GM18870 (cell line): ENCODE measurements around the gene ABHD15.

Experiments
- ATAC-seq: cut with Tn5 transposase; IDR thresholded peaks from one replicate; pipeline ENCODE4 v1.9.1; 2021; ENCODE audit warnings: moderate library complexity; ENCODE audit not compliant: unreplicated experiment

Gene ABHD15

DNA sequence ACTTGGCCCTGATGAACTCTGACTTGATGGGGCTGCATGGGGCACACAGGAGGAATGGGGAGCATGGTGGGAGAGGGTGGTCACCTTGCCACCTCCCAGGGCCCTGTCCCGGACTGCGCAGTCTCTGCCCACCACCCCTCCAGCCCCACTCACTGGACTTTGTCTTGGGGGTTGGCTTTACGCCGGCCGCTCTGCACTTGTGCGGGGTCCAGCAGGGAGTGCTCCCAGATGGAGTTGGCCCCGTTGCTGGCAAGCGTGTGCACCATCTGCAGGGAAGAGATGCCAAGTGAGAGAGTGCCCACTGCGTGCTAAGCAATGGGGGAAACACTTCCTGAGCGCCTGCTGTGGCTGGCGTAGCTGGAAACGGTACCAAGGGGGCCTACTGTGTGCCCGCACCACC is 15.9 kb upstream of the ABHD15 start:
- ATAC-seq, result no peak

DNA sequence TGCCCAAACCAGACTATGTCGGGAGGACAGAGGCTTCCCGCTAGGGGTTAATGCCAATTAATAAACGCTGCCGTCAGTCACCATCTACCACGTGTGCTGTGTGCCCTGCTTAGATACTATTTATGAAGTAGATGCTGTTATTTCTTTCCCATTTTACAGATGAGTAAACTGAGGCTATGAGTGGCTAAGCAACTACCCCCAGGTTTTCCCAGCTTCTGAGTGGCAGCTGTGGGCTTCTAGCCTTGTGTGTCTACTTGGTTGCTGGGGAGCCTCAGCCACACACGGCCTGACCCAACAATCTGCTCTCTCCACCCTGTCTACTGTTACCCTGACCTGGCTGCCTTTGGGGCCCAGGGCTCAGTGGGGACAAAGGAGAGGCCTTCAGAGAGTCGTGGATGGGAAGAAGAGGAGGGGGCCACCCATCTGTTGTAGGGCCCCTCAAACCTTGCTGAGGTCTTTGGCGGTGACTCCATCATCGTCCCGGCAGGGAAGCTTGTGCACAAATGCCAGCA is 15.5 kb upstream of the ABHD15 start:
- no peak for ATAC-seq

GRCh38 chr17:29581583-29582253 is 14.9 kb upstream of the ABHD15 start:
- ATAC-seq, result no peak

DNA sequence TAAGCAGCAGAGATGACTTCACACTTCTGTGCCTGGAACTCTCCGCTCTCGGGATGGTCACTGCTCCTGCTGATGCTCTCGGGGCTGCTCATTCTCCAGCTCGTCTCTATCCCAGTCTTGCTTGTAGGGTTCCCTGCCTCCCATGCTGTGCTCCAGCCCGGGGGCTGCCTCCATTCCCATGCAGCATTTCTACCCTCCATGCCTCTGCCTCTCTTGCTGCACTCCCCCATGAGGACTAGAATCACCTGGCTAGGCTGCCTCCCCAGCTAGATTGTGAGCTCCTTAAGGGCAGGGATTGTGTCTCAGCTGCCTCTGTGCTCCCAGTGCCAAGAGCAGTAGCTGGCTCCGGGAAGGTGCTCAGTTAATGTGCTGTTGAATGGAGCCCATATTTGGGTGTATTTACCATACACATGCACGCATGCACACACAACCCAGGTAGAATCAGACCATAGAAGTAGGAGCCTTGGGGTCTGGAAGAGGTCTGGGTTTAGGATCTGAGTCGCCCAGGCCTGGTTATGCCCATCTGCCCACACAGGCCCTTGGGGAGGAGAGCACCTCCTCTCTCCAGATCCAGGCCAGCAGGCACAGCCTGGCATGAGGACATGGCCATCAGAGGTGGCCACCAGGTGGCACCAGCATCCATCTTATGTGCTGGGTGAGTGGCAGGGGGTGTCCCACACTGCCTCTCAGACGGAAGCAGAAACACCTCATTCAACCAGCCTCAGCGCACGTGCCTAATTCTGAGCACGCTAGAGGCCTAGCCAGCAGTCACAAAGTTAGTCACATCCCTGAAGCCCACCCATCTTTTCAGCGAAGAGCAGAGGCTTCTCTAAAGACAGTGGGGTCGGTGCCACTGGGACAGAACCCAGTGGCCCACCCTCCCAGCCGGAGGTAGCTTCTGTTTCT is 13.3 kb upstream of the ABHD15 start:
- ATAC-seq, result peak; percentile 62

- ATAC-seq, result no peak
Observed at GRCh38 chr17:29578626-29579485, 12.0 kb upstream of the ABHD15 start.

DNA sequence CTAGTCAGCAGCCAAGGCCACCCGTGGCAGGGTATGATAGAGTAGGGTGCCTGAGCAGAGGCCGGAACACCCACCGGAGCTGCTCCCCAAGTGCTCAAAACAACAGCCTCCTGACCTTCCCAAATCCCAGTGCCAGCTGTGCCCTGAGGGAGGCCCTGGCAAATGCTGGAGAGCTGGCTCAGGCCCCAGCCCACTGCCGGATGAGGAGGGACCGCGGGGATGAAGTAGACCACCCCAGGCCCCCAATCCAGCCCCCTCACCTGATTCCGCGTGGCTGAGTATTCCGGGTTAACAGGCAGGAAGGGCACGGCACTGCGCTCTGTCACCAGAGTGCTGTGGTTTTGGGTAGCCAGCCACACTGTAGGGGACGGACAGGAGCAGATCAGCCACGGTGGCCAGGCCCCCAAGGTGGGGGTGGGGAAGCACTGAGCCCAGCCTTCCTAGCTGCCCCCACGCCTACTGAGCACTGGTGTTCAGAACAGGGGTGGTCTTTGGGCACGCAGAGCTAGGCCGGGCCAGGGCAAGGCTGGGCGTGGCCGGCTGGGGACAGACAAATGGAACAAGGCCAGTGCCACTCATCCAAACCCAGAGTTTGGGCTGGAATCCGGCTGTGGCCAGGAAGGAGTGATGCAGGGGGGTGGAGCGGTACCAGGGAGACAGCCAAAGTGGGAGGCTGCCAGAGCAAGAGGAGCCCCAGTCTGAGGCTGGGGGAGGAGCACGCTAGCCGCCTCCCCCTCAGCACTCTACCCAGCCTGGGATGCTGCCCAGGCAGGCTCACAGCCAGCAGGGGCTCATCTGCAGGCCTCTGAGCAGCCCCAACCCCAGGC is 10.8 kb upstream of the ABHD15 start:
- no peak for ATAC-seq

- no peak for ATAC-seq
Observed at GRCh38 chr17:29577001-29577370, 10.1 kb upstream of the ABHD15 start.

DNA sequence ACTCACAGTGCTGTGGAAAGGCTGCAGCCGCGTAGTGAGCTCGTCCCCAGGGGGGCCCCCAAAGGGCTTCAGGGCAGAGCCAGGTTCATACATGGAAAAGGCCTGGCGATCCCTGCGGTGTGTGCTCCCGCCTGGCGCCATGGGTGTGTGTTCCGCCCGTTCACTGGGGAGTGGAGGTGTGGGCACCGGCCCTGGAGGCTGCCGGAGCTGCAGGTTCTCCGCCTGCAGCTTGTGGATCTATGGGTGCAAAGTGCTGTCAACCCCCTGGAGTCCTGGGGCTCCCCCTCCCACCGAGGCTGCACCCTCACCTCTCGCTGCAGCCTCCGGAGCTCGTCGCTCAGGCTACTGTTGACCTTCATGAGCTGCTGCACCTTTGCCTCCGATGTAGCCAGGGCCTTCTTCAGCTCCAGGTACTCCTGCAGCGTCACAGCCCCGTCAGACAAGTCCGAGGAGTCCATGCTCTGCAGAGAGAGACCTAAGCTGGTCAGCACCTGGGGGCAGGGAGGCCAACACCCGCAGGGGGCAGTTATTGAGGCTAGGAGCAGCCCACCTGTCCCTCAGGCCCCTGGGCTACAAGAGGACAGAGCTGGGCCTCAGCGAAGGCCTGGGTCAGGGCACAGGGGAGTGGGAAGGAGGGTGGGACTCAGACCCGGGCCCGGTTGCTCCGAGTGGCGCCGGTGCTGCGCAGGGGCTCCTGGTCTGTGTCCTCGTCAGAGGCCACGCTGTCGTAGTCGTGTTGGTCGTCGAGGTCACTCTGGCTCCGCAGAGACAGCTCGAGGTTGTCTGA is 9.6 kb upstream of the ABHD15 start:
- ATAC-seq, result no peak

DNA sequence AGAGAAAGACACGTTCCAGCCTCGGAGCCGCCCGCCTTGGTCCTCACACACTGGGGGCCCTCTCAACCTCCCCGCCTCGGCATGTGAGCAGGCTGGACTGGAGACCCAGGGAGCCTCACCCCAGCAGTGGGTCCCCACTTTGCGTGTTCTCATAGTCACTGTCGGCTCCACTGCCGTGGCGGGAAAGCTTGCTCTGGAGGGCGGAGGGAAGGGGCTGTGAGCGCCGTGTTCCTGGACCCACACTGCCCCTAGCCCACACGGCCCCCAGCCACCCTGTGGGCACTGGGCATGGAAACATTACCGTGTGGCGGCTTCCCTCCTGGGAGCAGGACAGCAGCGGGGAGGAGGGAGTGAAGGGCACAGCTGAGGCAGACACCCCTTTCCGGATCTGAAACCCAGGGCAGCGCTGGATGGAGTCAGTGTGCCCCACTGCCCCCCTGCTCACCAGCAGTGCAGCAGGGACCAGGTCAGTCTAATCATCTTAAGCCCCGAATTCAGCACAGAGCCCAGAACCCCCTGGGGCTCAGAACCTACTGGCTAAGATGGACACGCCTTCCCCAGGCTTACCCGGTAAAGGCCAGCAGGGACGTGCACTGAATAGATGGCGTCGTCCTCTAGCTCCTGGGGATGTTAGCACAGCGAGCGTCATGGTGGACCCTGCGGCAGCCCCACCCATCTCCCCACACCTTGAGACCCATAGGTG is 8.8 kb upstream of the ABHD15 start:
- ATAC-seq, result no peak

GRCh38 chr17:29574732-29575510 is 8.1 kb upstream of the ABHD15 start:
- no peak for ATAC-seq

DNA sequence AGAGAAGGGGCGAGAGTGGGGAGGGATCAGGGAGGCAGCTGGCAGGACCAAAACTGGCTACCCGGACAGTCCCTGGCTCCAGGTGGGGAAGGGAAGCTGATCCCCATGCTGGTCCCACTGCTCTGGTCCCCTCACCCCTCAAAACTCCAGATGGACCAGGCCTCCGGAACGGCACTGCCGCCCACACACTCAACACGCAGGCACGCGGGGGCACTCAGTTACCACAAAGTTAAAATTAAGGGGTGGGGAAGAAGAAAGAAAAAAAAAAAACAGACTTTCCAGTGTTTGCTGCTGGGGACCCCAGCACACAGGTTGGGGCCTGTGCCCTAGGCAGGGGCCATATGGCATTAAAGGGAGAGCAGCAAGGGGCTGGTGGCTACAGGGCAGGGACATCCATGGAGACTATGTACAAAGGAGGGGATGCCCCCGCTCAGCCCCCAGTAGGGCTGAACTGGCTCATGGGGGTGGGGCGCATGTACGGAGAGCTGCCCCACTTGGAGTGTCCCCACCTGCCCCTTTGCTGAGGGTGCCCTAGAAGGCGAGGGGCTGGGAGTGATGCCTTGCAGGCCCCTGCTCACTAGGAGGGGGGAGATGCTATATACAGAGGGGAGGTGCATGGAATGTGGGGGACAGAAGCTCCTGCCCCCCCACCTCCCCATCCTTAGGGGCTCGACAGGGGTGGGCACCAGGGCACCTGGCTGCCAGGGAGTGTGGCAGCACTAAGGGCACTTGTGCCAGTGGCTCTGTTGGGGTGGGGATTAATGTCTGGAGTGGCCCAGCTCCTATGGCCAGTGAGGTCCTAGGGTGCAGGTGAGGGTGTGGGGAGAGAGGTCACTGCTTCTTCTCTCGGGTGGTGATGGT is 7.3 kb upstream of the ABHD15 start:
- no peak for ATAC-seq

DNA sequence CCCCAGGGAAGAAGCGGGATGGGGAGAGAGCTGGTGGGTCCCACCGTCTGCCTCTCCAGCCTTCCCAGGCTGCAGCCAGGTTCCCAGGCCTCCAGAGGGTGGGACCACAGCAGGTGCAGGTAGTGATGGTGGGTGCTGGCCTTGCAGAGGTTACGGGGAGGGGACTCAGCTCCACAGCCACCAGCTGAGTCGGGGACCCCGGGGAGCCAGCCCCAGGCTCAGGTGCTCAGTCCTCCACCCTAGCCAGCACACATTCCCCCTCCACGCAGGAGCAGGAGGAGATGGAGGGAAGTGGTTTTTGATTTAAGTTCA is 6.7 kb upstream of the ABHD15 start:
- ATAC-seq, result no peak

DNA sequence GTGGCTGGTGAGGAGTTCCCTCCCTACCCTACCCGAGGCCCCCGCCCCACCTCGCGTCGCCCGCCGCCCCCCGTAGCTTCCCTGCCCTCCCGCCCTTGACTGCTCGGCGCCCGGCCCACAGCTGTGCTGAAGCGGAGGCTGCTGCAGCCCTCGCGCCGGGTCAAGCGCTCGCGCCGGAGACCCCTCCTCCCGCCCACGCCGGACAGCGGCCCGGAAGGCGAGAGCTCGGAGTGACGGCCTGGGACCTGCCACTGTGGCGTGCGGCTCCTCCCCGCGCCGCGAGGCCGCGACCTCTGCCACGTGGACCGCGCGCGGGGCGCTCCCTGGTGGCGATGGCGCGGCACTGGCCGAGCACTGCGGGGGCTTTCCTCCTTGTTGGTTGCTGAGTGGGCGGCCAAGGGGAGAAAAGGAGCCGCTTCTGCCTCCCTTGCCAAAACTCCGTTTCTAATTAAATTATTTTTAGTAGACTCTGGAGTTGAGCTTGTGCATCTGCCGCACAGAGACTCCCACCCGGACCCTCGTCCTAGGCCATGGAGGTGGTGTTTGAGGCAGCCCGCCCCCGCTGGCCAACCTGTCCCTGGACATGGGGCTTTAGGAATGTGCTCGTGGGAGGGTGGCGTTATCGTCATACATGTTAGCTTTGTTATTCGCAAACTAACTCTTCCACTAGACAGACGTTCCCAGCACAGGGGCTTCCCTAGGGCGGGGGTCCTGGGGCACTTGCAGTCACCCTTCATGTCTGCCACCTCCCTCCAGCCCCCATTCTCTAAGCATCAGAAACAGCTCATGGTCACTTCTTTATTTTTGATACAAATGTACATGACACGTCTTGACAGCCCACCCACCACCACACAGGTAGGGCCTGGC is 6.1 kb upstream of the ABHD15 start:
- ATAC-seq, result no peak

GRCh38 chr17:29571883-29572681 is 5.2 kb upstream of the ABHD15 start:
- ATAC-seq, result no peak

DNA sequence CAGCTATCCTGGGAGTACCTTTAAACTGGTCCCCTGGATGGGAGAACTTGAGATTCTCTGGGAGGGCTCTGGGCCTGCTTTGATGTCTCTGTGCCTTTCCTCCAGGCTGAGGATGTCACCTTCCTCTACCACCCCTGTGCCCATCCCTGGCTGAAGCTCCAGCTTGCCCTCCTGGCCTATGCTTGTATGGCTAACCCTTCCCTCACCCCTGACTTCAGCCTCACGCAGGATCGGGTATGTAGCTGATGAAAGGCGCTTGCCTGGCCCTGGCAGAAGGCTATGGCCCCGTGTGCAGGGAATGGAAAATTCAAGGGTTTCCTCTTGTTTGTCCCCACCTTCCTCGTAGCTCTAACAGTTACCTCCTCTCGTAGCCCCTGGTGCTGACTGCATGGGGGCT is 4.6 kb upstream of the ABHD15 start:
- ATAC-seq, result no peak

- ATAC-seq, result no peak
Observed at GRCh38 chr17:29570521-29570920, 3.7 kb upstream of the ABHD15 start.
